GM12873 (cell line): ENCODE results near the gene ESPN.

Source experiments
- TF ChIP-seq, protein P1 (sequence below): IDR thresholded peaks from 2 replicates; pipeline ENCODE4 v1.5.1; 2012; ENCODE audit warnings: low read depth, mild to moderate bottlenecking, moderate library complexity, low read length, control low read depth; ENCODE audit not compliant: insufficient read depth; ENCODE audit errors: missing control alignments

Gene ESPN

DNA sequence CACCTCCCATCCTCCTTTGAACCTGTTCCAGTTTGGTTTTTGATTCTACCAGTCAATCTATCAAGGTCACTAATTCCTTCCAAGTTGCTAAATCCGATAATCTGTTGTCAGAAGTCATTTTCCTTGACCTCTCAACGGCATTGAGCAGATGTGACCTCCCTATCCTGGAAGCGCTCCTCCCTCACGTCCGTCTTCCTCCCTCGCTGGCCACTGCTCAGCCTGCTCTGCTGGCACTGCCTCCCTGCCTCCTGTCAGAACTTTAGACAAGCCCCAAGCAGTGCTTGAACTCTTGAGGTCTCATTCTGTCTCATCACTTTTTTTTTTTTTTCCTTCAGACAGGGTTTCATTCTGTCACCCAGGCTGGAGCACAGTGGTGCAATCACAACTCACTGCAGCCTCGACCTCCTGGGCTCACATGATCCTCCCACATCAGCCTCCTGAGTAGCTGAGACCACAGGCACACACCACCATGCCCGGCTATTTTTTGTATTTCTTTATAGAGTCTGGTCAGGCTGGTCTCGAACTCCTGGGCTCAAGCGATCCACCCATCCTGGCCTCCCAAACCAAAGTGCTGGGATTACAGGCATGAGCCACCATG, 26.6 kb upstream of the ESPN start:
- TF ChIP-seq, protein P1, sequence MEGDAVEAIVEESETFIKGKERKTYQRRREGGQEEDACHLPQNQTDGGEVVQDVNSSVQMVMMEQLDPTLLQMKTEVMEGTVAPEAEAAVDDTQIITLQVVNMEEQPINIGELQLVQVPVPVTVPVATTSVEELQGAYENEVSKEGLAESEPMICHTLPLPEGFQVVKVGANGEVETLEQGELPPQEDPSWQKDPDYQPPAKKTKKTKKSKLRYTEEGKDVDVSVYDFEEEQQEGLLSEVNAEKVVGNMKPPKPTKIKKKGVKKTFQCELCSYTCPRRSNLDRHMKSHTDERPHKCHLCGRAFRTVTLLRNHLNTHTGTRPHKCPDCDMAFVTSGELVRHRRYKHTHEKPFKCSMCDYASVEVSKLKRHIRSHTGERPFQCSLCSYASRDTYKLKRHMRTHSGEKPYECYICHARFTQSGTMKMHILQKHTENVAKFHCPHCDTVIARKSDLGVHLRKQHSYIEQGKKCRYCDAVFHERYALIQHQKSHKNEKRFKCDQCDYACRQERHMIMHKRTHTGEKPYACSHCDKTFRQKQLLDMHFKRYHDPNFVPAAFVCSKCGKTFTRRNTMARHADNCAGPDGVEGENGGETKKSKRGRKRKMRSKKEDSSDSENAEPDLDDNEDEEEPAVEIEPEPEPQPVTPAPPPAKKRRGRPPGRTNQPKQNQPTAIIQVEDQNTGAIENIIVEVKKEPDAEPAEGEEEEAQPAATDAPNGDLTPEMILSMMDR: no peak

DNA sequence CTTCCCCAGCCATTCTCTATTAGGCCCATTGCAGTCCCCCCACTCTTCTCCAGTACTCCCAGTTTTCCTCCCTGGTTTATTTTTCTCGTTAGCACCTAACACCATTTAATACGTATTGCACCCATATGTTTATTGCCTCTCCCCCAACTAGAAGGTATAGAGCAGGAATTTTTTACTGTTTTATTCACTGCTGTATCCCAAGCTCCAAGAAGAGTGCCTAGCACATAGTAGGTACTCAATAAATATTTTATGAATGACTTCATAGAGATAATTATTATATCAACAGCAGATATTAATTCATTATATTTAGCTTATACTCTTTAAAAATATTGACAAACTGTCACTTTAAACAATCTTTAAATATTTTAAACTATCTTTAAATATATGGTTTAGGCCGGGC, 25.3 kb upstream of the ESPN start:
- TF ChIP-seq, protein P1: no peak

DNA sequence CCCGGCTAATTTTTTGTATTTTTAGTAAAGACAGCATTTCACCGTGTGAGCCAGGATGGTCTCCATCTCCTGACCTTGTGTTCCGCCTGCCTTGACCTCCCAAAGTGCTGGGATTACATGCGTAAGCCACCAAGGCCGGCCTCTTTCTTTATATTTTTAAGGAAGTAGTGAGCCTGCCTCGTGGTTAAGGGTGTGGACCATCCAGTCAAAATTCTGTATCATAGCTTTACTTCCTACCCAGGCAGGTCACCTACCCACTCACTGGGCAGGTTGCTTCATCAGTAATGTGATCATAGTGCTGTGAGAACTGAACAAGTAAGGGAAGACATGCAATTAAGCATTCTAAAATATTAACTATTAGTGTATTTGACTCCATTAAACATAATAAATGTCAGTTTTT, 22.9 kb upstream of the ESPN start:
- TF ChIP-seq, protein P1: no peak

DNA sequence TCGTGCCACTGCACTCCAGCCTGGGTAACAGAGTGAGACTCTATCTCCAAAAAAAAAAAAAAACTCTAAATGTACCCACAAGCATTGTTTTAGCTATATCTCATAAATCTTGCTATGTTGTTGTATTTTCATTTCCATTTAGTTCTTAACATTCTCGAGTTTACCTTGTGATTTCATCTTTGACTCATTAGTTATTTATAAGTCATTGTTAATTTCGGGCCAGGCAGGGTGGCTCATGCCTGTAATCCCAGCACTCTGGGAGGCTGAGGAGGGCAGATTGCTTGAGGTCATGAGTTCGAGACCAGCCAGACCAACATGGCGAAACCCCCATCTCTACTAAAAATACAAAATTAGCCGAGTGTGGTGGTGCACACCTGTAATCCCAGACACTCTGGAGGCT, 16.6 kb upstream of the ESPN start:
- TF ChIP-seq, protein P1: no peak

DNA sequence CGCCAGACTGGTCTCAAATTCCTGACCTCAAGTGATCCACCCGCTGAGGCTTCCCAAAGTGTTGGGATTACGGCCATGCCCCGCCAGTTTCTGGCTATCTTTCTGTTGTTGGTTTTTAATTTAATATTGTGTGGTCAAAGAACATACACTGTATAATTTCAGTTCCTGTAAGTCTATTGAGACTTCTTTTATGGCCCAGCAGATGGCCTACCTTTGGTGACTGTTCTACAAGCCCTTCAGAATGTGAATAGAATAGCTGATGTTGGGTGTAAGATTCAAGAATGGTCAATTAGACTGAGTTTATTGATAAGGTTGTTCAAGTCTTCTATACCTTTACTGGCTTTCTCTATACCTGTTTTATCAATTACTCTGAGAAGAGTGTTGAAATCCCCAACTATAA, 15.5 kb upstream of the ESPN start:
- TF ChIP-seq, protein P1: no peak

DNA sequence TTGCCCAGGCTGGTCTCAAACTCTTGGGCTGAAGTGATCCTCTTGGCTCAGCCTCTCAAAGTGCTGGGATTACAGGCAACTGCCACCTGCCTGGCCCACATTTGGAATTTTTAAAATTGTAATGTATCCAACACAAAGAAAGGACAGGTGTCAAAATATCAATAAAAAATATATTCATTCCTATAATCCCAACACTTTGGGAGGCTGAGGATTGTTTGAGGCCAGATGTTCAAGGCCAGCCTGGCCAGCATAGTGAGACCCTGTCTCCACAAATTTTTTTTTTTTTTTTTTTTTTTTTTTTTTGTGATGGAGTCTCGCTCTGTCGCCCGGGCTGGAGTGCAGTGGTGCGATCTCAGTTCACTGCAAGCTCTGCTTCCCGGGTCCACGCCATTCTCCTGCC, 14.8 kb upstream of the ESPN start:
- TF ChIP-seq, protein P1: no peak

DNA sequence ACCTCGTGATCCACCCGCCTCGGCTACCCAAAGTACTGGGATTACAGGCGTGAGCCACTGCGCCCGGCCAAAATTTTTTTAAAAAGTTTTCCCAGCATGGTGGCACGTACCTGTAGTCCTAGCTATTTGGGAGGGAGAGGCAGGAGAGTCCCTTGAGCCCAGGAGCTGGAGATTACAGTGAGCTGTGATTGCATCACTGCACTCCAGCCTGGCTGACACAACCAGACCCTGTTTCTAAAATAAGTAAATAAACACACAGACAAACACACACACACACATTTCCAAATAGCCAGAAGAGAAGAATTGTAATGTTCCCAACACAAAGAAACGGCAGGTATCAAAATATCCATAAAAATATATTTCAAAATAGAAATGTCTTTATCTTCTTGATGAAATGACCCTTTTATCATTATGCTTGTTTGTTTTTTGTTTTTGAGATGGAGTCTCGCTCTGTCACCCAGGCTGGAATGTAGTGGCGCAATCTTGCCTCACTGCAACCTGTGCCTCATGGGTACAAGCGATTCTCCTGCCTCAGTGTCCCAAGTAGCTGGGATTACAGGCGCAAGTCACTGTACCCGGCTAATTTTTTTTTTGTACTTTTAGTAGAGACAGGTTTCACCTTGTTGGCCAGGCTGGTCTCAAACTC, 14.2 kb upstream of the ESPN start:
- TF ChIP-seq, protein P1: no peak
